Left lung (tissue), 10 donors: Measurements from ENCODE around the gene FILIP1L. TPM values are rescaled to one million over a fixed set of nuclear protein-coding genes. Genes with fewer than 3 reads are reported as not detected.

Source experiments
- ATAC-seq: fragments of 200-7000 bp; cut with Tn5 transposase; one replicate; pipeline ENCODE4 v1.9.1; 2020; ENCODE audit warnings: moderate library complexity
- DNase-seq, 4 donors: peaks; one replicate each; pipeline ENCODE4 v3.0.0-alpha.2; 2013 to 2020
- H3K27ac ChIP-seq, 2 donors: fragments of 200-600 bp; sonication (generic) in 1 of 2; one replicate each; pipeline versions ENCODE4 v1.5.0 to v1.8.0; 2020 to 2021
- H3K27me3 ChIP-seq, 2 donors: fragments of 200-600 bp; sonication (generic) in 1 of 2; one replicate each; pipeline versions ENCODE4 v1.5.0 to v1.8.0; 2020 to 2021
- H3K36me3 ChIP-seq, 2 donors: fragments of 200-600 bp; sonication (generic) in 1 of 2; one replicate each; pipeline versions ENCODE4 v1.5.0 to v1.8.0; 2020 to 2021
- H3K4me1 ChIP-seq, 2 donors: fragments of 200-600 bp; one replicate each; pipeline ENCODE4 v1.8.0; 2021
- H3K4me3 ChIP-seq, 2 donors: fragments of 200-600 bp; sonication (generic) in 1 of 2; one replicate each; pipeline versions ENCODE4 v1.5.0 to v1.8.0; 2020 to 2021; ENCODE audit warnings: mild to moderate bottlenecking in 1 of 2
- H3K9me3 ChIP-seq, 2 donors: fragments of 200-600 bp; sonication (generic) in 1 of 2; one replicate each; pipeline versions ENCODE4 v1.5.0 to v1.8.0; 2020 to 2021
- CTCF ChIP-seq, 2 donors: fragments of 200-600 bp; sonication (generic) in 1 of 2; IDR thresholded peaks; one replicate each; pipeline versions ENCODE4 v1.5.0 to v1.8.0; 2021; ENCODE audit warnings: antibody characterized with exemption in 2 of 2
- intact Hi-C, 2 donors: fragments of 100-400 bp; cut with DNase I; formaldehyde crosslinking; loops; one replicate each; pipeline versions ENCODE4 v1.11.2 to v1.14.2; 2022
- polyA plus RNA-seq, 6 donors: library from polyadenylated mRNA; unstranded; fragments of 120-200 nt; gene quantifications; one replicate each; pipeline ENCODE4 v1.2.1, GENCODE V29; 2013; ENCODE audit not compliant: insufficient read length in 6 of 6
- total RNA-seq, 2 donors: library from RNA; stranded (reverse); fragmentation: NEBNext Ultra II Directional; extraction: Animal tissue kit (Norgen Biotek cat#: 25700); gene quantifications; one replicate each; pipeline ENCODE4 v1.2.1, GENCODE V29; 2021
- donor health status: DM: no; HTN: yes; CAD: no.
- donor health status: DM: no; HTN: no; CAD: no.

FILIP1L gene
- total and polyA plus RNA-seq, 8 donors, result 10.6 to 68.9 (median 14.8) TPM

- H3K4me1 ChIP-seq, result no peaks in the 10 kb centered on the region
- no peak overlapping the region for H3K27ac ChIP-seq
- peaks cover 0 to 19% of the 10 kb centered on the region in 2 donors for H3K9me3 ChIP-seq
- no peaks in the 10 kb centered on the region for H3K27me3 ChIP-seq
- TF ChIP-seq CTCF (IDR thresholded peaks at IDR 0.05), result no peak
- H3K36me3 ChIP-seq, result peaks cover 0 to 14% of the 10 kb centered on the region in 2 donors
- DNase-seq (no peak), ATAC-seq (no peak)
- H3K4me3 ChIP-seq, result no peak overlapping the region
- intact Hi-C loops, result no loop called here
Observed at GRCh38 chr3:100158918-100159330, 44.6 kb upstream of the FILIP1L start.

- TF ChIP-seq CTCF (IDR thresholded peaks at IDR 0.05), result no peak
- H3K9me3 ChIP-seq, result peaks cover 0 to 19% of the 10 kb centered on the region in 2 donors
- H3K27ac ChIP-seq, result no peak overlapping the region
- ATAC-seq, result no peak
- H3K4me3 ChIP-seq, result no peak overlapping the region
- H3K36me3 ChIP-seq, result peaks cover 0 to 14% of the 10 kb centered on the region in 2 donors
- H3K4me1 ChIP-seq, result no peaks in the 10 kb centered on the region
- intact Hi-C loops, result no loop called here
- H3K27me3 ChIP-seq, result no peaks in the 10 kb centered on the region
- DNase-seq, result no peak
Observed at GRCh38 chr3:100157685-100158084, 43.4 kb upstream of the FILIP1L start.

GRCh38 chr3:100155590-100155989 is 41.3 kb upstream of the FILIP1L start:
- TF ChIP-seq CTCF (IDR thresholded peaks at IDR 0.05), result no peak

GRCh38 chr3:100155128-100155527 is 40.8 kb upstream of the FILIP1L start:
- Histone ChIP-seq H3K27me3 (no peaks in the 10 kb centered on the region), H3K4me1 (no peaks in the 10 kb centered on the region), H3K4me3 (no peak overlapping the region), H3K27ac (no peak overlapping the region), H3K9me3 (peaks cover 0 to 19% of the 10 kb centered on the region in 2 donors), H3K36me3 (peaks cover 0 to 9% of the 10 kb centered on the region in 2 donors)
- TF ChIP-seq CTCF (IDR thresholded peaks at IDR 0.05), result no peak
- intact Hi-C loops, result no loop called here
- DNase-seq (no peak), ATAC-seq (no peak)

More at GRCh38 chr3:100155590-100155989, 41.3 kb upstream of the FILIP1L start:
- intact Hi-C loops, result no loop called here
- peaks cover 0 to 9% of the 10 kb centered on the region in 2 donors for H3K36me3 ChIP-seq
- no peaks in the 10 kb centered on the region for H3K27me3 ChIP-seq
- ATAC-seq, result no peak
- no peak overlapping the region for H3K27ac ChIP-seq
- peaks cover 0 to 19% of the 10 kb centered on the region in 2 donors for H3K9me3 ChIP-seq
- no peaks in the 10 kb centered on the region for H3K4me1 ChIP-seq
- no peak for DNase-seq
- H3K4me3 ChIP-seq, result no peak overlapping the region

- intact Hi-C loops, result no loop called here
- Histone ChIP-seq H3K4me1 (no peaks in the 10 kb centered on the region), H3K27me3 (no peaks in the 10 kb centered on the region), H3K9me3 (peaks cover 0 to 19% of the 10 kb centered on the region in 2 donors), H3K27ac (no peak overlapping the region), H3K4me3 (no peak overlapping the region), H3K36me3 (peaks cover 0 to 9% of the 10 kb centered on the region in 2 donors)
- DNase-seq (no peak), ATAC-seq (no peak)
- TF ChIP-seq CTCF (IDR thresholded peaks at IDR 0.05), result no peak
Observed at GRCh38 chr3:100154171-100154570, 39.9 kb upstream of the FILIP1L start.
